K562 (cell line): ENCODE data around the gene HOXB3. TPM values are rescaled to one million over a fixed set of nuclear protein-coding genes. Genes with fewer than 3 reads are reported as not detected.

Source experiments
- ATAC-seq: fragments of 200-7000 bp; cut with Tn5 transposase; 3 replicates; pipeline ENCODE4 v1.9.1; 2020; ENCODE audit warnings: moderate library complexity
- BruUV-seq: library from RNA; stranded (reverse); fragments of 400-500 nt; replicated peaks from 2 replicates; lab custom pipeline; 2021; lab: Mats Ljungman, UMichigan
- CTCF ChIA-PET: fragments of 300-600 bp; formaldehyde crosslinking; extraction: SDS; loops from one replicate; lab custom pipeline; 2021; ENCODE audit warnings: low intra/inter-chr PET ratio; lab: Yijun Ruan, JAX
- POLR2A ChIA-PET: fragments of 300-600, 350-650 bp; sonication (Branson Sonifier 250); formaldehyde crosslinking; extraction: SDS; loops from one replicate; lab custom pipeline; 2021; ENCODE audit warnings: antibody characterized with exemption, inconsistent platforms; lab: Yijun Ruan, JAX
- DNase-seq, 4 experiments: peaks; one replicate each; pipeline versions ENCODE4 v3.0.0 to v3.0.0-alpha.2; 2011 to 2018; ENCODE audit warnings: low spot score in 3 of 4, mixed read lengths in 3 of 4; ENCODE audit errors: extremely low read depth in 1 of 4
- FAIRE-seq: peaks from 2 replicates; lab custom pipeline; 2011; peaks lifted over from hg19 to GRCh38; lab: Jason Lieb, UNC
- H2AFZ ChIP-seq: 2 replicates; pipeline ENCODE4 v1.6.0; 2011; ENCODE audit warnings: low read depth, low read length, control low read depth, inconsistent platforms
- H3K27ac ChIP-seq: fragments of 200-600 bp; 3 replicates; pipeline ENCODE4 v1.8.0; 2011; ENCODE audit warnings: low read depth, mild to moderate bottlenecking, control low read depth, inconsistent platforms, low read length, moderate library complexity, mixed read lengths; ENCODE audit errors: extremely low read depth
- H3K27me3 ChIP-seq, 2 experiments: fragments of 300-600 bp in 1 of 2; 2 replicates in 1 of 2; 3 replicates in 1 of 2; pipeline versions ENCODE4 v1.6.0 to v1.8.0; 2011; ENCODE audit warnings: inconsistent platforms in 2 of 2, low read length in 2 of 2, mild to moderate bottlenecking in 1 of 2, mixed read lengths in 1 of 2, moderate library complexity in 1 of 2; ENCODE audit not compliant: control insufficient read depth in 2 of 2, insufficient read depth in 2 of 2
- H3K36me3 ChIP-seq: fragments of 300-600 bp; 3 replicates; pipeline ENCODE4 v1.8.0; 2011; ENCODE audit warnings: mild to moderate bottlenecking, low read length, inconsistent platforms; ENCODE audit not compliant: control insufficient read depth, insufficient read depth
- H3K4me1 ChIP-seq, 2 experiments: fragments of 200-600 bp in 1 of 2; replicated peaks in 1 of 2; 2 replicates in 1 of 2; 3 replicates in 1 of 2; pipeline versions ENCODE4 v1.5.1 to v1.8.0; 2011; ENCODE audit warnings: inconsistent platforms in 2 of 2, low read length in 2 of 2, mild to moderate bottlenecking in 1 of 2, mixed read lengths in 1 of 2, moderate library complexity in 1 of 2; ENCODE audit not compliant: control insufficient read depth in 2 of 2, insufficient read depth in 2 of 2
- H3K4me2 ChIP-seq: 2 replicates; pipeline ENCODE4 v1.6.1; 2011; ENCODE audit warnings: low read length, control low read depth, inconsistent platforms, mixed read lengths; ENCODE audit not compliant: insufficient read depth
- H3K4me3 ChIP-seq: fragments of 200-600 bp; sonication (generic), shearing (Covaris generic); 2 replicates; pipeline ENCODE4 v1.5.1; 2016; ENCODE audit warnings: control low read depth, inconsistent platforms
- H3K79me2 ChIP-seq: fragments of 200-600 bp; 3 replicates; pipeline ENCODE4 v1.8.0; 2011; ENCODE audit warnings: low read length, inconsistent platforms; ENCODE audit not compliant: control insufficient read depth, insufficient read depth
- H3K9ac ChIP-seq, 2 experiments: 2 replicates each; pipeline versions ENCODE4 v1.6.0 to v1.6.1; 2011; ENCODE audit warnings: low read depth in 2 of 2, low read length in 2 of 2, control low read depth in 1 of 2, inconsistent platforms in 1 of 2, mild to moderate bottlenecking in 1 of 2, mixed read lengths in 1 of 2; ENCODE audit not compliant: insufficient read depth in 1 of 2
- H3K9me1 ChIP-seq: one replicate; pipeline ENCODE4 v1.6.0; 2011; ENCODE audit warnings: inconsistent platforms, mild to moderate bottlenecking, low read length, moderate library complexity; ENCODE audit not compliant: control insufficient read depth, insufficient read depth
- H3K9me3 ChIP-seq: replicated peaks from 2 replicates; pipeline ENCODE4 v1.5.1; 2011; ENCODE audit warnings: low read depth, low read length, inconsistent platforms; ENCODE audit not compliant: control insufficient read depth, insufficient read depth
- H4K20me1 ChIP-seq: replicated peaks from 2 replicates; pipeline ENCODE4 v1.6.1; 2011; ENCODE audit warnings: low read length, inconsistent platforms, mixed read lengths; ENCODE audit not compliant: control insufficient read depth, insufficient read depth
- CHAMP1 ChIP-seq: fragments of 450-650 bp; IDR thresholded peaks from 2 replicates; pipeline ENCODE4 v1.6.1; 2016; ENCODE audit warnings: mild to moderate bottlenecking
- CHD1 ChIP-seq: fragments of 200-600 bp; sonication (generic); IDR thresholded peaks from one replicate; pipeline ENCODE4 v1.6.1; 2012; ENCODE audit warnings: mild to moderate bottlenecking, moderate library complexity, low read length, inconsistent platforms
- DDX20 ChIP-seq: fragments of 450-650 bp; IDR thresholded peaks from 2 replicates; pipeline ENCODE4 v1.6.1; 2016; ENCODE audit warnings: missing genetic modification characterization, low read depth, mild to moderate bottlenecking, missing compliant biosample characterization, moderate library complexity
- GTF2E2 ChIP-seq: fragments of 200-800 bp; sonication (Bioruptor generic); IDR thresholded peaks from 2 replicates; pipeline ENCODE4 v1.6.1; 2016; ENCODE audit warnings: missing genetic modification characterization, missing compliant biosample characterization
- HES1 ChIP-seq: fragments of 450-650 bp; IDR thresholded peaks from 2 replicates; pipeline ENCODE4 v1.6.1; 2016; ENCODE audit warnings: low read depth, mild to moderate bottlenecking, moderate library complexity
- HNRNPLL ChIP-seq: fragments of 200-400 bp; formaldehyde crosslinking; IDR thresholded peaks from 2 replicates; pipeline ENCODE4 v1.6.1; 2017; ENCODE audit warnings: low read length, low read depth, mild to moderate bottlenecking; ENCODE audit not compliant: poor library complexity, severe bottlenecking
- PKNOX1 ChIP-seq: fragments of 450-650 bp; IDR thresholded peaks from 2 replicates; pipeline ENCODE4 v1.6.1; 2016
- PURB ChIP-seq: sonication (generic); formaldehyde crosslinking; IDR thresholded peaks from 2 replicates; pipeline ENCODE4 v1.9.0; 2021; ENCODE audit warnings: low read depth, mild to moderate bottlenecking, missing genetic modification reagents
- SNRNP70 ChIP-seq: fragments of 200-400 bp; formaldehyde crosslinking; optimal IDR thresholded peaks from 2 replicates; pipeline ENCODE3; 2017; ENCODE audit warnings: low read depth, low read length
- ZBTB33 ChIP-seq: sonication (generic); formaldehyde crosslinking; IDR thresholded peaks from 2 replicates; pipeline ENCODE4 v1.8.1; 2023; ENCODE audit warnings: mild to moderate bottlenecking, missing genetic modification reagents
- ZFP1 ChIP-seq: fragments of 450-650 bp; formaldehyde crosslinking; IDR thresholded peaks from 2 replicates; pipeline ENCODE4 v1.4.0; 2020; ENCODE audit warnings: mild to moderate bottlenecking, mixed read lengths
- ZNF12 ChIP-seq: sonication (generic); formaldehyde crosslinking; IDR thresholded peaks from 2 replicates; pipeline ENCODE4 v1.4.0; 2020; ENCODE audit warnings: mild to moderate bottlenecking, missing genetic modification reagents
- ZNF217 ChIP-seq: sonication (generic); formaldehyde crosslinking; IDR thresholded peaks from 2 replicates; pipeline ENCODE4 v1.8.0; 2022; ENCODE audit warnings: mild to moderate bottlenecking, missing genetic modification reagents
- ZNF263 ChIP-seq: sonication (generic); formaldehyde crosslinking; IDR thresholded peaks from 2 replicates; pipeline ENCODE4 v1.8.0; 2022; ENCODE audit warnings: mild to moderate bottlenecking, missing genetic modification reagents, borderline replicate concordance
- ZNF778 ChIP-seq: fragments of 450-650 bp; formaldehyde crosslinking; IDR thresholded peaks from 2 replicates; pipeline ENCODE4 v1.4.0; 2020; ENCODE audit warnings: mild to moderate bottlenecking, moderate library complexity
- WGBS: fragments of 100-300 bp; shearing (Covaris generic); methylation state at CpG from one replicate; pipeline ENCODE4 v1.1.6; 2016; ENCODE audit warnings: low coverage, mixed read lengths; ENCODE audit not compliant: insufficient coverage; ENCODE audit errors: missing lambda C conversion rate; 5-methylcytosine and 5-hydroxymethylcytosine counted together
- in situ Hi-C: fragments of 300-500 bp; cut with MboI; formaldehyde crosslinking; loops from 4 replicates; pipeline ENCODE4 v1.15.0; 2018; ENCODE audit warnings: inconsistent platforms, mixed read lengths
- intact Hi-C: fragments of 100-400 bp; cut with micrococcal nuclease; formaldehyde crosslinking; loops from 2 replicates; pipeline ENCODE4 v1.14.2; 2022
- polyA plus RNA-seq, 8 experiments: library from polyadenylated mRNA; depleted of rRNA in 4 of 8; stranded (reverse) in 5 of 8; unstranded in 3 of 8; fragments of >200 nt; fragmentation: Nextera tagmentation in 2 of 8; fragmentation: Illumina TruSeq in 1 of 8; extraction: Ambion mirVana in 2 of 8; extraction: Trizol in 1 of 8; gene quantifications; 2 replicates each; pipeline versions ENCODE4 v1.2.1 to v1.2.3, GENCODE V29; 2011 to 2014; ENCODE audit warnings: inconsistent platforms in 1 of 8, missing spikeins in 1 of 8
- total RNA-seq, 7 experiments: library from RNA; depleted of rRNA in 6 of 7; stranded (reverse); fragments of >200 nt in 6 of 7; fragmentation: Illumina TruSeq in 2 of 7; extraction: Trizol in 2 of 7; gene quantifications; 2 replicates each; pipeline versions ENCODE4 v1.2.1 to v1.2.3, GENCODE V29; 2011 to 2021; ENCODE audit warnings: low replicate concordance in 1 of 7

HOXB3 gene
- total and polyA plus RNA-seq, 9 of the 15 experiments (the other 6 are each of a cell fraction or from before 2014, with no cell fraction given), result 2.4 to 41.3 (median 20.2) TPM

- Histone ChIP-seq H3K9me1 (no peaks in the 10 kb centered on the region), H4K20me1 (peaks cover 9% of the 10 kb centered on the region; the same call in 1 of the 2 replicates), H3K36me3 (peaks cover 10% of the 10 kb centered on the region), H3K79me2 (peaks cover 74% of the 10 kb centered on the region), H3K9ac (peak overlapping the region; percentile 91 to 95; a peak in 3 of 4 replicates), H3K9me3 (no peaks in the 10 kb centered on the region), H3K4me1 (peaks cover 33 to 68% of the 10 kb centered on the region in 2 experiments), H3K27ac (peak overlapping the region; percentile 97), H2AFZ (peak overlapping the region; percentile 73), H3K4me2 (peak overlapping the region; percentile 99), H3K27me3 (no peaks in the 10 kb centered on the region), H3K4me3 (peak overlapping the region; percentile 97)
- BruUV-seq, result no TSS peak
- ChIA-PET CTCF (interaction anchor here (0.6 kb wide), 1 partner anchor 680 kb away, joined by 3 read pairs; no protein-coding TSS in a partner anchor), POLR2A (interaction anchor here (0.7 to 2.4 kb wide), 6 partner anchors 8 to 452 kb away, joined by 3 to 14 read pairs (median 4); no protein-coding TSS in a partner anchor)
- intact Hi-C loops (loop anchor here (5.0 kb wide), 1 partner anchor 368 kb away; the partner anchor contains the start of gene IGF2BP1), in situ Hi-C loops (loop anchor here (10.0 kb wide), 1 partner anchor 594 kb away; the partner anchor contains the start of gene COPZ2)
- ATAC-seq, result no peak
- peak in 1 of 4 experiments; percentile 62 for DNase-seq
- WGBS, result 3% methylated on average over 5 of the region's 5 CpGs
- no peak for FAIRE-seq
- no peak for TF ChIP-seq HNRNPLL
- TF ChIP-seq ZNF778 (CRISPR knock-in tag), result no peak
- TF ChIP-seq GTF2E2 (tag), result no peak
- no peak for TF ChIP-seq ZBTB33 (CRISPR knock-in tag)
- TF ChIP-seq ZFP1 (CRISPR knock-in tag), result no peak
- TF ChIP-seq DDX20 (tag), result no peak
- TF ChIP-seq CHD1, result peak; percentile 68
- no peak for TF ChIP-seq HES1
- TF ChIP-seq PKNOX1, result no peak
- no peak for TF ChIP-seq CHAMP1
- peak; percentile 57; the same call in 1 of the 2 replicates for TF ChIP-seq ZNF263 (CRISPR knock-in tag)
- no peak for TF ChIP-seq ZNF12 (CRISPR knock-in tag)
- TF ChIP-seq PURB (CRISPR knock-in tag), result no peak
- no peak for TF ChIP-seq SNRNP70
- TF ChIP-seq ZNF217 (CRISPR knock-in tag), result no peak
Observed at GRCh38 chr17:48628649-48629410, 38.8 kb upstream of the HOXB3 start.
